GM10248 (cell line): ENCODE measurements around the gene RPP14.

Experiments used
- CTCF ChIA-PET: fragments of 300-600 bp; sonication (Branson Sonifier 250); formaldehyde crosslinking; extraction: SDS; loops from one replicate; lab custom pipeline; 2021; ENCODE audit warnings: antibody characterized with exemption; lab: Yijun Ruan, JAX
- POLR2A ChIA-PET: fragments of 350-650 bp; sonication (Branson Sonifier 250); formaldehyde crosslinking; extraction: SDS; loops from one replicate; lab custom pipeline; 2020; ENCODE audit warnings: antibody characterized with exemption; lab: Yijun Ruan, JAX
- DNase-seq: peaks from one replicate; pipeline ENCODE4 v3.0.0; 2012; ENCODE audit errors: extremely low spot score
- CTCF ChIP-seq: IDR thresholded peaks from 2 replicates; pipeline ENCODE4 v1.5.1; 2012; ENCODE audit warnings: mild to moderate bottlenecking, low read depth; ENCODE audit errors: extremely low read depth, missing control alignments, control extremely low read depth

The RPP14 gene

GRCh38 chr3:58361866-58362265 lies 55.8 kb downstream of the RPP14 start:
- TF ChIP-seq CTCF: no peak
- ChIA-PET CTCF (no interaction called here), POLR2A (no interaction called here)
- DNase-seq: no peak

DNA sequence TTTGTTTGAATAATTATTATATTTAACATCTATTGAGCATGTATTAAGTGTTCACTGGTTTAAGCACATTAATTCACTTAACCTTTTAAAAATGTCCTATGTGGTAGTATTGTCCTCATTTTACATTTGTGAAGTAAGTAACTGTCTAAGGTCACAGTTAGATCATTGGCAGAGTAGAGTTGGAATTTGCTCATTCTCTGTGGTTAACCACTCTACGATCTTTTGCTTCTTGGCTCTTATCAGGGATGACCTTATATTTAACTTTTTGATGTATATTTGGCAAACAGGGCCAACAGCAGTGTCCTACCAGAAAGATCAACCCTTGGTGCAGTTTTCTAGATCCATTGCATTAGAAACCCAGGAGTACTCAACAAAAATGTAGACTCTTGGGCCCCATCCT lies 60.7 kb downstream of the RPP14 start:
- POLR2A ChIA-PET: no interaction called here
- CTCF ChIA-PET: interaction anchor here (1.2 to 1.4 kb wide), 2 partner anchors 10 to 22 kb away, joined by 3 to 4 read pairs; no protein-coding TSS in a partner anchor
- no peak for DNase-seq
- no peak for TF ChIP-seq CTCF

- TF ChIP-seq CTCF: no peak
- POLR2A ChIA-PET: no interaction called here
- CTCF ChIA-PET: interaction anchor here (2.2 kb wide), 1 partner anchor 46 kb away, joined by 6 read pairs; no protein-coding TSS in a partner anchor
- DNase-seq: no peak
Observed at GRCh38 chr3:58369038-58369437, 63.0 kb downstream of the RPP14 start.
